OCI-LY3 (cell line): Measurements from ENCODE around the gene MARF1.

Source experiments
- EZH2phosphoT487 ChIP-seq: fragments of 200-600 bp; shearing (Covaris generic); IDR thresholded peaks from 2 replicates; pipeline ENCODE4 v1.6.1; 2018; ENCODE audit warnings: antibody characterized with exemption, mixed run types, low read depth
- TF ChIP-seq, protein P1 (sequence below): fragments of 200-600, 300-600 bp; sonication (generic); IDR thresholded peaks from 2 replicates; pipeline ENCODE4 v1.5.1; 2014; ENCODE audit warnings: antibody characterized with exemption, low read length, low read depth

GRCh38 chr16:15653227-15653626 is 10.3 kb upstream of the MARF1 start:
- TF ChIP-seq, protein P1, sequence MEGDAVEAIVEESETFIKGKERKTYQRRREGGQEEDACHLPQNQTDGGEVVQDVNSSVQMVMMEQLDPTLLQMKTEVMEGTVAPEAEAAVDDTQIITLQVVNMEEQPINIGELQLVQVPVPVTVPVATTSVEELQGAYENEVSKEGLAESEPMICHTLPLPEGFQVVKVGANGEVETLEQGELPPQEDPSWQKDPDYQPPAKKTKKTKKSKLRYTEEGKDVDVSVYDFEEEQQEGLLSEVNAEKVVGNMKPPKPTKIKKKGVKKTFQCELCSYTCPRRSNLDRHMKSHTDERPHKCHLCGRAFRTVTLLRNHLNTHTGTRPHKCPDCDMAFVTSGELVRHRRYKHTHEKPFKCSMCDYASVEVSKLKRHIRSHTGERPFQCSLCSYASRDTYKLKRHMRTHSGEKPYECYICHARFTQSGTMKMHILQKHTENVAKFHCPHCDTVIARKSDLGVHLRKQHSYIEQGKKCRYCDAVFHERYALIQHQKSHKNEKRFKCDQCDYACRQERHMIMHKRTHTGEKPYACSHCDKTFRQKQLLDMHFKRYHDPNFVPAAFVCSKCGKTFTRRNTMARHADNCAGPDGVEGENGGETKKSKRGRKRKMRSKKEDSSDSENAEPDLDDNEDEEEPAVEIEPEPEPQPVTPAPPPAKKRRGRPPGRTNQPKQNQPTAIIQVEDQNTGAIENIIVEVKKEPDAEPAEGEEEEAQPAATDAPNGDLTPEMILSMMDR, result no peak
- no peak for TF ChIP-seq EZH2phosphoT487
